Mesendoderm (in vitro differentiated cells): Measurements from ENCODE around the gene HDAC4.

Source experiments
- DNase-seq: peaks from one replicate; pipeline ENCODE4 v3.0.0; 2013
- H2AK5ac ChIP-seq: 2 replicates; pipeline ENCODE4 v1.6.1; 2013; ENCODE audit warnings: low read length, inconsistent platforms
- H2BK120ac ChIP-seq: 2 replicates; pipeline ENCODE4 v1.6.1; 2013; ENCODE audit warnings: low read depth, mild to moderate bottlenecking, low read length, moderate library complexity, mixed read lengths
- H2BK15ac ChIP-seq: replicated peaks from 2 replicates; pipeline ENCODE4 v1.6.1; 2013; ENCODE audit warnings: low read depth, mild to moderate bottlenecking, moderate library complexity
- H2BK5ac ChIP-seq: 2 replicates; pipeline ENCODE4 v1.6.1; 2013; ENCODE audit warnings: low read length, inconsistent platforms
- H3K18ac ChIP-seq: 2 replicates; pipeline ENCODE4 v1.6.1; 2013; ENCODE audit warnings: mild to moderate bottlenecking, low read length, mixed read lengths
- H3K23ac ChIP-seq: one replicate; pipeline ENCODE4 v1.6.1; 2013; ENCODE audit warnings: low read length
- H3K27ac ChIP-seq: 2 replicates; pipeline ENCODE4 v1.5.1; 2013; ENCODE audit warnings: low read depth, mild to moderate bottlenecking, inconsistent platforms, low read length, moderate library complexity
- H3K27me3 ChIP-seq: 2 replicates; pipeline ENCODE4 v1.6.1; 2013; ENCODE audit warnings: low read length, control low read depth, mild to moderate bottlenecking, inconsistent platforms; ENCODE audit not compliant: insufficient read depth, poor library complexity
- H3K36me3 ChIP-seq: 2 replicates; pipeline ENCODE4 v1.6.1; 2013; ENCODE audit warnings: low read length, inconsistent platforms; ENCODE audit not compliant: control insufficient read depth, insufficient read depth
- H3K4ac ChIP-seq: one replicate; pipeline ENCODE4 v1.6.1; 2013; ENCODE audit warnings: low read depth, mild to moderate bottlenecking, low read length, moderate library complexity
- H3K4me1 ChIP-seq: 2 replicates; pipeline ENCODE4 v1.6.1; 2013; ENCODE audit warnings: low read depth, low read length, inconsistent platforms; ENCODE audit not compliant: control insufficient read depth
- H3K4me2 ChIP-seq: 2 replicates; pipeline ENCODE4 v1.6.1; 2013; ENCODE audit warnings: low read length
- H3K4me3 ChIP-seq: 2 replicates; pipeline ENCODE4 v1.5.1; 2013; ENCODE audit warnings: mild to moderate bottlenecking, low read length
- H3K56ac ChIP-seq: one replicate; pipeline ENCODE4 v1.6.1; 2013; ENCODE audit warnings: low read length
- H3K79me1 ChIP-seq: 2 replicates; pipeline ENCODE4 v1.6.1; 2013; ENCODE audit warnings: low read length, inconsistent platforms
- H3K79me2 ChIP-seq: 2 replicates; pipeline ENCODE4 v1.6.1; 2013; ENCODE audit warnings: mild to moderate bottlenecking, low read length; ENCODE audit not compliant: control insufficient read depth, insufficient read depth
- H3K9ac ChIP-seq: 2 replicates; pipeline ENCODE4 v1.6.1; 2013; ENCODE audit warnings: low read length, inconsistent platforms
- H4K5ac ChIP-seq: one replicate; pipeline ENCODE4 v1.6.1; 2013; ENCODE audit warnings: low read length
- H4K8ac ChIP-seq: one replicate; pipeline ENCODE4 v1.6.1; 2013; ENCODE audit warnings: low read depth, mild to moderate bottlenecking, control low read depth, low read length, moderate library complexity
- WGBS: extraction: QIAGEN DNeasy Blood & Tissue Kit; methylation state at CpG from one replicate; pipeline ENCODE4 v1.1.7; 2013; ENCODE audit warnings: low lambda C conversion rate, missing lambda C conversion rate; ENCODE audit not compliant: insufficient coverage; ENCODE audit errors: extremely low coverage; 5-methylcytosine and 5-hydroxymethylcytosine counted together

HDAC4 gene

DNA sequence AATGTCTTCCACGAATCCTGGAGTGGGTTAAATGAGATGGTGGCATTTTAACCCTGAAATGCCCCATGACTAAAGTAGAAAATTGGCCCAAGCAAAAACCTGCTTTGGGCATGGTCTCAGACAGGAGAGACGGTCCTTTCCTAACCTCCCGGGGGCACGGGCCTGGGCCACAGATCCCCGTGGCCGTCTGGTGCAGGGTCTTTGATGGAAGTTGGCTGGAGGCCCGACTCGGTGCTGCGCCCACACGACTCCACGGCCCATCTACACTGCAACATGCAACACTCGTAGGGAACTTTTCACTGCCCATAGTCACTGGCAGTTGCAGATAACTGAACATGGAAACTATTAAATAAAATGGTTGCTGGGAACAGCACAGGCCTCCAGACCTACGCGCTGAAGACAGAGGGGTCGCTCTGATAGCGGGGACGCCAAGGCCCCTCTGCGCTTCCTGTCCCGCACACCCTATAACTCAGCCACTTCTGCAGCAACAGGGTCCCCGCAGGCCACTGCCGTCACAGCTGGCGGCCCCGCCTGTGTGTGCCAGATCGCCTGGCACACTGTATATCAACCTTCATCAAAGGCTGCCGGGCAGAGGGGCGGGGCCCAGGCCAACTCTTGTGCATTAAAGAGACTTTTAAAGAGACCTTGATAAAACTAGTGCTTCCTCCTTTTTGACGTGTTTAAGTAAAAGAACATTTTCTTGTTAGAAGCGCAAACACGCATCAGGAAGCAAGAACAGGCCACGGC, 338.8 kb downstream of the HDAC4 start:
- no peak for DNase-seq
- no peaks in the 10 kb centered on the region for H3K36me3 ChIP-seq

DNA sequence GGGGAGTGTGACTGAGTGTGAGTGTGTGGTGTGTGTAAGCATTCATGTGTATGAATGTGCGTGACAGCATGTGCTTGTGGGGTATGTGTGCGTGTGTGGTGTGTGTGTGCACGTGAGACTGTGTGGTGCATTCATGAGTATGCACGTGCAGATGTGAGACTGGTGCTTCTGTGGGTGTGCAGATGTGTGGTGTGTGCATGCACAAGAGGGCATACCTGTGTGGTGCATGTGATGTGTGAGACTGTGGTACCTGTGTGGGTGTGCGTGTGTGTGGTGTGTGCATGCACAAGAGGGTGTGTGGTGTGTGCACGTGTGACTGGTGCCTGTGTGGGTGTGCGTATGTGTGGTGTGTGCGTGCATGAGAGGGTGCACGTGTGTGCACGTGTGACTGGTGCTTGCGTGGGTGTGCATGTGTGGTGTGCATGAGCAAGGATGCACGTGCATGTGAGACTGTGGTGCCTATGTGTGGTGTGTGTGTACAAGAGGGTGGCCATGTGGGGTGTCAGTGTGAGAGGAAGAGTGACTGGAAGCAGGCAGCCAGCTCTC, 339.6 kb downstream of the HDAC4 start:
- H2BK15ac ChIP-seq = no peak overlapping the region
- H3K4me2 ChIP-seq = no peak overlapping the region
- no peak overlapping the region for H3K23ac ChIP-seq
- no peak overlapping the region for H3K56ac ChIP-seq
- H3K27ac ChIP-seq = no peak overlapping the region
- H3K18ac ChIP-seq = no peak overlapping the region
- no peak overlapping the region for H2BK5ac ChIP-seq
- H3K4me1 ChIP-seq = no peaks in the 10 kb centered on the region
- H3K4me3 ChIP-seq = no peak overlapping the region
- H4K8ac ChIP-seq = no peak overlapping the region
- H4K5ac ChIP-seq = no peak overlapping the region
- H3K27me3 ChIP-seq = no peaks in the 10 kb centered on the region
- WGBS = no CpG with 5 or more reads among the region's 12 CpGs
- no peaks in the 10 kb centered on the region for H3K79me2 ChIP-seq
- H3K79me1 ChIP-seq = no peaks in the 10 kb centered on the region
- no peak overlapping the region for H3K9ac ChIP-seq
- no peak overlapping the region for H2AK5ac ChIP-seq
- no peak overlapping the region for H2BK120ac ChIP-seq
- H3K36me3 ChIP-seq = no peaks in the 10 kb centered on the region
- H3K4ac ChIP-seq = no peak overlapping the region
- DNase-seq = no peak

More for the DNA sequence above, 338.8 kb downstream of the HDAC4 start:
- no peak overlapping the region for H3K9ac ChIP-seq
- H3K4me3 ChIP-seq = no peak overlapping the region
- no peak overlapping the region for H4K8ac ChIP-seq
- H3K18ac ChIP-seq = no peak overlapping the region
- no peak overlapping the region for H2BK15ac ChIP-seq
- no peak overlapping the region for H3K56ac ChIP-seq
- no peak overlapping the region for H3K23ac ChIP-seq
- no peaks in the 10 kb centered on the region for H3K4me1 ChIP-seq
- H2AK5ac ChIP-seq = no peak overlapping the region
- H3K4ac ChIP-seq = no peak overlapping the region
- no peaks in the 10 kb centered on the region for H3K79me1 ChIP-seq
- H3K27ac ChIP-seq = no peak overlapping the region
- H4K5ac ChIP-seq = no peak overlapping the region
- H3K79me2 ChIP-seq = no peaks in the 10 kb centered on the region
- WGBS = no CpG with 5 or more reads among the region's 30 CpGs
- H2BK5ac ChIP-seq = no peak overlapping the region
- H3K27me3 ChIP-seq = no peaks in the 10 kb centered on the region
- no peak overlapping the region for H3K4me2 ChIP-seq
- no peak overlapping the region for H2BK120ac ChIP-seq

DNA sequence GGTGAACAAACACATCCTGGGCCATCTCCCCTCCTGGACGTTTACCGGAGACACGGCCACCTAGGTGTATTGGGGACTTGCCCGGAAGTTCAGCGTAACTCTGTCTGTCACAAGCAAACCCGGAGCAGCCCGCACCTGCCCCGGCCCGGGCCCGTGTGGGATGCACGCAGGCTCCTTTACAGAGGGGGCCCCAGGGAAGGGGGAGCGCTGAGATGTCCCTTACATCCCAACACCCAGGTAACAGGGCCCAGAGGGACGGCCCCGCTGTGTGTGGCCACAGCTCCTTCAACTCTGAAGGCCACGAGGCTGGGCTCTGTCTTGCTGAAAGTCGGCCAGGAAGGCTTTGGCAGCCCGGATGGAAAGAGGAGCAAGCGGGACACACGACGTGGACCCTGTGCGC, 340.1 kb downstream of the HDAC4 start:
- H3K27me3 ChIP-seq = no peaks in the 10 kb centered on the region
- no peak overlapping the region for H3K23ac ChIP-seq
- H3K79me1 ChIP-seq = no peaks in the 10 kb centered on the region
- no CpG with 5 or more reads among the region's 21 CpGs for WGBS
- no peak overlapping the region for H3K4ac ChIP-seq
- no peak overlapping the region for H3K18ac ChIP-seq
- H3K9ac ChIP-seq = no peak overlapping the region
- no peak overlapping the region for H2BK5ac ChIP-seq
- H2AK5ac ChIP-seq = no peak overlapping the region
- no peak overlapping the region for H2BK15ac ChIP-seq
- no peak overlapping the region for H2BK120ac ChIP-seq
- H4K8ac ChIP-seq = no peak overlapping the region
- no peak overlapping the region for H3K27ac ChIP-seq
- DNase-seq = no peak
- H3K4me3 ChIP-seq = no peak overlapping the region
- H3K4me1 ChIP-seq = no peaks in the 10 kb centered on the region
- no peak overlapping the region for H4K5ac ChIP-seq
- no peak overlapping the region for H3K56ac ChIP-seq
- H3K79me2 ChIP-seq = no peaks in the 10 kb centered on the region
- no peak overlapping the region for H3K4me2 ChIP-seq
- H3K36me3 ChIP-seq = no peaks in the 10 kb centered on the region

DNA sequence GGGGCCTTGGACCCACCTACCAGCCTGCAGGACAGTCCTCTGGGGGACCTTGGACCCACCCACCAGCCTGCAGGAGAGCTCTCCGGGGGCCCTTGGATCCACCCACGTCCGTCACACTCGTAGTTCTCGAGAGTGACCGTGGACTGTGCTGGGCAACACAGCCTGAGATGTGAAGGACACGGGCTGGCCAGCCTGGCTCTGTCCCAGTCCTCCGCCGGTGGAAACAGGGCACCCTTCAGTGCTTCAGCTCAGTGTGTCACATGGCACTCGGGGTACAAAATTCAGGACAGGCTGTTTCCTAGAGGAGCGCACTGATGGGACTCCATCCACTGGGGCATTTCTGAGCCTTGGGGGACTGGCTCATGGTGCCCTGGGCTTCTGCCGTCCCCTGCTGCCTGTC, 341.0 kb downstream of the HDAC4 start:
- Histone ChIP-seq H3K18ac (no peak overlapping the region), H2AK5ac (no peak overlapping the region)
- no CpG with 5 or more reads among the region's 12 CpGs for WGBS

DNA sequence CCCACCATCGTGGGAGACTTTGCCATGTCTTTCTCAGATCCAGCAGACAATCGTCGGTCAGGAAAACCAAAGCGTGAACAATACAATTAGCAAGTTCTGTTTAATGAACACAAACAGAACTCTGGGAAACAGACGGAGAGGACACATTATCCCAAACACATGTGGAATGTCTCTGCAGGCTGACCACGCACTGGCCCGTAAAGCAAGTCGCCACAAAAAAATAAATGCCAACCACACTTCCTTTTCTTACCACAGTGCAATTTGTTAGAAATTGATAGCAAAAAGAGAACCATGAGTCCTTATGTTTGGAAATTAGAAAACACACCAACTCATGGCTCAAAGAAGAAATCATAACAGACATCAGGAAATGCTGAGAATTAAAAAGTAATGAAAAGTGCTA, 342.1 kb downstream of the HDAC4 start:
- Histone ChIP-seq H2BK15ac (no peak overlapping the region), H3K27ac (no peak overlapping the region), H3K4me1 (no peaks in the 10 kb centered on the region), H3K79me1 (no peaks in the 10 kb centered on the region), H3K27me3 (no peaks in the 10 kb centered on the region), H2BK5ac (no peak overlapping the region), H2BK120ac (no peak overlapping the region), H4K8ac (no peak overlapping the region), H3K4me3 (no peak overlapping the region), H3K4ac (no peak overlapping the region), H3K79me2 (no peaks in the 10 kb centered on the region), H2AK5ac (no peak overlapping the region), H4K5ac (no peak overlapping the region), H3K4me2 (no peak overlapping the region), H3K36me3 (no peaks in the 10 kb centered on the region), H3K9ac (no peak overlapping the region), H3K56ac (no peak overlapping the region), H3K18ac (no peak overlapping the region), H3K23ac (no peak overlapping the region)
- no CpG with 5 or more reads among the region's 8 CpGs for WGBS
- DNase-seq = no peak

More for the DNA sequence above, 341.0 kb downstream of the HDAC4 start:
- no peak overlapping the region for H3K9ac ChIP-seq
- no peak overlapping the region for H3K27ac ChIP-seq
- DNase-seq = no peak
- H2BK5ac ChIP-seq = no peak overlapping the region
- H3K4me2 ChIP-seq = no peak overlapping the region
- no peak overlapping the region for H4K8ac ChIP-seq
- H3K4ac ChIP-seq = no peak overlapping the region
- no peak overlapping the region for H2BK15ac ChIP-seq
- H3K56ac ChIP-seq = no peak overlapping the region
- no peaks in the 10 kb centered on the region for H3K36me3 ChIP-seq
- H2BK120ac ChIP-seq = no peak overlapping the region
- no peaks in the 10 kb centered on the region for H3K79me2 ChIP-seq
- no peaks in the 10 kb centered on the region for H3K79me1 ChIP-seq
- H3K23ac ChIP-seq = no peak overlapping the region
- no peak overlapping the region for H4K5ac ChIP-seq
- H3K4me1 ChIP-seq = no peaks in the 10 kb centered on the region
- no peaks in the 10 kb centered on the region for H3K27me3 ChIP-seq
- H3K4me3 ChIP-seq = no peak overlapping the region

DNA sequence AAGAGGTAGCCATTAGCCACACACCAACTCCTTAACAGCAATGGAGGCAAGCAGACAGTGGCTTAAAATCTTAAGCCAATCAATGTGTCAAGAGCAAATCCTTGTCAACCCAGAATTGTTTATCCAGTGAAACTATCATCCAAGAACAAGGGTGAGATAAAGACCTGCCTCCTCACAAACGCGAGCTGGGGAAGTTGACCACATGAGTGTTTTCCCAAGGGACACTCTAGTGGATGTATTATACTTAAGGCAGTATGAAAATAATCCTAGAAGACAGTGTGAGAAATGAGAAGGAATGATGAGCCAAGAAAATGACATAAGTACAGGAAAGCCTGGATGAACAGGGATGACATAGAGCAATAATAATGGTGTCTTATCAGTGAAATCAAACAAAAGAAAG, 343.3 kb downstream of the HDAC4 start:
- Histone ChIP-seq H3K56ac (no peak overlapping the region), H3K4me3 (no peak overlapping the region), H3K9ac (no peak overlapping the region), H3K4me1 (no peaks in the 10 kb centered on the region), H2BK120ac (no peak overlapping the region), H3K27ac (no peak overlapping the region), H3K23ac (no peak overlapping the region), H4K5ac (no peak overlapping the region), H3K4ac (no peak overlapping the region), H3K79me1 (no peaks in the 10 kb centered on the region), H3K18ac (no peak overlapping the region), H4K8ac (no peak overlapping the region), H3K36me3 (no peaks in the 10 kb centered on the region), H3K4me2 (no peak overlapping the region), H3K79me2 (no peaks in the 10 kb centered on the region), H2BK5ac (no peak overlapping the region), H2BK15ac (no peak overlapping the region), H2AK5ac (no peak overlapping the region), H3K27me3 (no peaks in the 10 kb centered on the region)
- WGBS = no CpG with 5 or more reads among the region's 2 CpGs
- DNase-seq = no peak
